ENCODE data around the gene COA1.
"Not testable (repeated sequence)": the region's sequence is repeated elsewhere in the genome, so short reads cannot be mapped to it uniquely, and the experiment has no call there.

COA1 gene, protein sequence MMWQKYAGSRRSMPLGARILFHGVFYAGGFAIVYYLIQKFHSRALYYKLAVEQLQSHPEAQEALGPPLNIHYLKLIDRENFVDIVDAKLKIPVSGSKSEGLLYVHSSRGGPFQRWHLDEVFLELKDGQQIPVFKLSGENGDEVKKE

DNA sequence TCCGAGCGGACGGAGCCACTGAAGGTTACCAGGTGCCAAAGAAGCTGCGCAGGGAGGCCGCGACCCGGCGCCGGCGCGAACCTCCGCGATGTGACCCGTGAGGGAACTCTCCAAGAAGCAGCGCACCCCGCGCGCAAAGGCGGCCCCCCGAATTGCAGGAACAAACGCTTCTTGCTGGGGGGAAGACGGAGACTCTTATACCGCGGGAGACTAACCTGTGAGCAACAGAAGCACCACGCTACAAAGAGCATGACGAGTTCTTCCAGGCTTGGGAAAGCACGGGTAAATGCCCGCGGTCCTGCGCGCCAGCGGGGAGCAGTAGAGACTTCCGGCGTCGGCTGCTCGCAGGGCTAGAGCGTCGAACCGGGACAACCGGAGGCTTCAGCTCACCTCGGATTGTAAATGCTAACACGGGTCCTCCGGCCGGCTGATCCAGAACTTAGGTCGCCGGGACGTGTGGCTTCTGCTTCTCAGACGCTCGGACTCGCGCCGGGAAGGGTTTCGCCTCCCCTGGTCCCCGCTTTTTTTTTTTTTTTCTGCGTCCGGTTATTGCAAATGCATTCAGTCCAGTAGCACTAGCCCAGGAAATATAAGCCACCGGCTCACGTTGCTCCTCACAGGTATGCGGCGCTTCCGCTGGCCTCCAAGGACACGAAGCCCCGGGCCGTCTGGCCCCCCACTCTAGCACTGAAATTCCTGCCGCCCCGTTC is at the start of gene COA1:
TSS of gene COA1 (minus strand) at position 310 of the 710 bp plus-strand sequence. CDS start 80,909 bp downstream, outside the sequence.
- peak; percentile 58 to 72 (median 67) for DNase-seq (ENCODE audit: low read depth in 3 of 3)

DNA sequence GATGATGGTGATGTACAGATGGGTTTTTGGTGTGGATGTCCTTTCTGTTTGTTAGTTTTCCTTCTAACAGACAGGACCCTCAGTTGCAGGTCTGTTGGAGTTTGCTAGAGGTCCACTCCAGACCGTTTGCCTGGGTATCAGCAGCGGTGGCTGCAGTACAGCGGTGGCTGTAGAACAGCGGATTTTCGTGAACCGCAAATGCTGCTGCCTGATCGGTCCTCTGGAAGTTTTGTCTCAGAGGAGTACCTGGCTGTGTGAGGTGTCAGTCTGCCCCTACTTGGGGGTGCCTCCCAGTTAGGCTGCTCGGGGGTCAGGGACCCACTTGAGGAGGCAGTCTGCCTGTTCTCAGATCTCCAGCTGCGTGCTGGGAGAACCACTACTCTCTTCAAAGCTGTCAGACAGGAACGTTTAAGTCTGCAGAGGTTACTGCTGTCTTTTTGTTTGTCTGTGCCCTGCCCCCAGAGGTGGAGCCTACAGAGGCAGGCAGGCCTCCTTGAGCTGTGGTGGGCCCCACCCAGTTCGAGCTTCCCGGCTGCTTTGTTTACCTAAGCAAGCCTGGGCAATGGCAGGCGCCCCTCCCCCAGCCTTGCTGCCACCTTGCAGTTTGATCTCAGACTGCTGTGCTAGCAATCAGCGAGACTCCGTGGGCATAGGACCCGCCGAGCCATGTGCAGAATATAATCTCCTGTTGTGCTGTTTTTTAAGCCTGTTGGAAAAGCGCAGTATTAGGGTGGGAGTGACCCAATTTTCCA is 49.1 kb upstream of the COA1 start:
- DNase-seq (ENCODE audit: low read depth in 3 of 3), result not testable (repeated sequence)

DNA sequence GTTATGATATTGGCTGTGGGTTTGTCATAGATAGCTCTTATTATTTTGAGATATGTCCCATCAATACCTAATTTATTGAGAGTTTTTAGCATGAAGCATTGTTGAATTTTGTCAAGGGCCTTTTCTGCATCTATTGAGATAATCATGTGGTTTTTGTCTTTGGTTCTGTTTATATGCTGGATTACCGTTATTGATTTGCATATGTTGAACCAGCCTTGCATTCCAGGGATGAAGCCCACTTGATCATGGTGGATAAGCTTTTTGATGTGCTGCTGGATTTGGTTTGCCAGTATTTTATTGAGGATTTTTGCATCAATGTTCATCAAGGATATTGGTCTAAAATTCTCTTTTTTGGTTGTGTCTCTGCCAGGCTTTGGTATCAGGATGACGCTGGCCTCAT is 45.9 kb upstream of the COA1 start:
- not testable (repeated sequence) for DNase-seq (ENCODE audit: low read depth in 3 of 3)

- not testable (repeated sequence) for DNase-seq (ENCODE audit: low read depth in 3 of 3)
These were observed 43.9 kb upstream of the COA1 start for GRCh38 chr7:43773268-43773667.

GRCh38 chr7:43771573-43771972 is 42.2 kb upstream of the COA1 start:
- no peak for DNase-seq (ENCODE audit: low read depth in 3 of 3)

GRCh38 chr7:43771128-43771527 is 41.8 kb upstream of the COA1 start:
- no peak for DNase-seq (ENCODE audit: low read depth in 3 of 3)

DNA sequence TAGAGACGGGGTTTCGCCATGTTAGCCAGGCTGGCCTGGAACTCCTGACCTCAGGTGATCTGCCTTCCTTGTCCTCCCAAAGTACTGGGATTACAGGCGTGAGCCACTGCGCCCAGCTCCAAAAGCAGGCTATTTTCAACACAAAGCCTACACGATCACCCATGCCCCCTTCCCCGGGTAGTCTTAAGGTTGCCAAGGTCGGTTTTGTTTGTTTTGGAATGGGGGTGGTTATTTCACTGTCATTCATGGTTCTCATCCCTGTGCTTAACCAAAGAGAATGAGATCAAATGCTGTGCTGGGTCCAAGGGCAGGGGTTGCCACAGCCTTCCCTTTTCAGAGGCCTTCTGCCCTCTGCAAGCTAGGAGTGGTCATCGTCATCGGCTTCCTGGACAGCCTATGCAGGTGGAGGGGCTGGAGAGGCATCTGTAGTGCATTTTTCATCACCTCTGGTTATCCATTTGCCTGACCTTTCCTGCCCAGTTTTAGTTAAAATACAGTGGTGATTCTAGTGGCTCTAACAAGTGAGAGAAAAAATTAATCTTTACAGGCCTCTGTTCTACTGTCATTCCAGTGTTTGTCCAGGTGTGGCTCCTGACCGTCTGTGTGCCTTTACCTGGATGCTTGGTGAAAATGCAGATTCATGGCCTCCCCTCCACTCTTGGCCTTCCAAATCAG is 40.6 kb upstream of the COA1 start:
- DNase-seq (ENCODE audit: low read depth in 3 of 3), result no peak

DNA sequence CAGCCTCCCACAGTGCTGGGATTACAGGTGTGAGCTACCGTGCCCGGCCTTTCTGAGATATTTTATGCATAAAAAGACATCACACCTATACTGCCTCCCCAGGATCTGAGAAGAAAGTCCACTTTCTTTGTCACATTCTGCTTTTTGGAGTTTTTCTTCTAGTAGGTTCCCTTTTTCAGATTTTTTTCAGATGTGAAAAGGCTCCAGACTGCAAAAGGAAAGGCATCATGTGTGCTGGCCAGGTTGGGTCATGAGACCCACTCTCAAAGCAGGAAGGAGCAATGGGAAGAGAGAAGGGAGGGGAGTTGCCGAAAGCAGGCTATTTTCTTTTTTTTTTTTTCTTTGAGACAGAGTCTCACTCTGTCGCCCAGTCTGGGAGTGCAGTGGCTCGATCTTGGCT is 40.0 kb upstream of the COA1 start:
- DNase-seq (ENCODE audit: low read depth in 3 of 3), result no peak

DNA sequence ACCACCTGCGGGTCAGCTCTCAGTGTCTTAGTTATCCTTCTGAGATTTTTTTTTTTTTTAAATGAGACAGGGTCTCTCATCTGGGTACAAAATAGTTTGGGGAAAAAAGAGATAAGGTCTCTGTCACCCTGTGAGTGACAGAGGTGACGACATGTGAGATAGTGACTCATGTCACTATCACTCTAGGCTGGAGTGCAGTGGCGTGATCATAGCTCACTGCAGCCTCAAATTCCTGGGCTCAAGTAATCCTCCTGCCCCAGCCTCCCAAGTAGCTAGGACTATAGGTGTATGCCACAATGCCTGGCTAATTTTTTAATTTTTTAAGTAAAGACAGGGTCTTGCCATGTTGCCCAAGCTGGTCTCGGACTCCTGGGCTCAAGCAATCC is 39.6 kb upstream of the COA1 start:
- no peak for DNase-seq (ENCODE audit: low read depth in 3 of 3)

DNA sequence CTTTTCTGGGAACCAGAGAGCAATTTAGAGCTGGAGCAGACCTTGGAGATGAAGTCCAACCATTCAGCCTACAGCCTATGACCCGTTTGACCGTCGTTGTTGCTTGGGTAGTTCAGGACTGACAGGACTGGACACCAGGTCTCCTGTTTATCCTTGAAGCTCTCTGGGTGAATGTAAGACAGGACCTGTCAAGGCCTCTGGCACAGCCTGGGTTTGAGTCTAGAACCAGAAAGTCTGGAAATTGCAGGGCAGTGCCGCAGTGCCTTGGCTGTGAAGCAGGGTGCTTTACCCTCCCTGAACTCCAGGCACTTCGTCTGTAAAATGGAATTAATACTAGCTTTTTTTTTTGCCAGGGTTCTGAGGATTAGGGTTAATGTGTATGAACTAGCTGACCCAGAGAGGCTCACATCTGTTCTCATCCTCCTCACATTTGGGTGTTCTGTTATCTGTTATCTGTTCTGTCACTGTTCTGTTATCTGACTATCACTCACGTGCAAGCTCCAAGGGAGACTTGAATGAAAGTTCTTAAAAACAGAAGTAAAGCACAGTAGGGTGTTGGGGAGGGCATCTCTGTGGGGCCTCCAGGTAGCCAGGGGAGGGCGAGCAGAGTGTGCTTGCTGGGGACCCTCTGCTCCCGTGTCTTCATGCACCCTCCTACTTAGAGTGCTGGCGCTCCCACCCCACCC is 39.0 kb upstream of the COA1 start:
- DNase-seq (ENCODE audit: low read depth in 3 of 3), result no peak

GRCh38 chr7:43767311-43767710 is 38.0 kb upstream of the COA1 start:
- no peak for DNase-seq (ENCODE audit: low read depth in 3 of 3)

GRCh38 chr7:43766564-43766963 is 37.2 kb upstream of the COA1 start:
- no peak for DNase-seq (ENCODE audit: low read depth in 3 of 3)

DNA sequence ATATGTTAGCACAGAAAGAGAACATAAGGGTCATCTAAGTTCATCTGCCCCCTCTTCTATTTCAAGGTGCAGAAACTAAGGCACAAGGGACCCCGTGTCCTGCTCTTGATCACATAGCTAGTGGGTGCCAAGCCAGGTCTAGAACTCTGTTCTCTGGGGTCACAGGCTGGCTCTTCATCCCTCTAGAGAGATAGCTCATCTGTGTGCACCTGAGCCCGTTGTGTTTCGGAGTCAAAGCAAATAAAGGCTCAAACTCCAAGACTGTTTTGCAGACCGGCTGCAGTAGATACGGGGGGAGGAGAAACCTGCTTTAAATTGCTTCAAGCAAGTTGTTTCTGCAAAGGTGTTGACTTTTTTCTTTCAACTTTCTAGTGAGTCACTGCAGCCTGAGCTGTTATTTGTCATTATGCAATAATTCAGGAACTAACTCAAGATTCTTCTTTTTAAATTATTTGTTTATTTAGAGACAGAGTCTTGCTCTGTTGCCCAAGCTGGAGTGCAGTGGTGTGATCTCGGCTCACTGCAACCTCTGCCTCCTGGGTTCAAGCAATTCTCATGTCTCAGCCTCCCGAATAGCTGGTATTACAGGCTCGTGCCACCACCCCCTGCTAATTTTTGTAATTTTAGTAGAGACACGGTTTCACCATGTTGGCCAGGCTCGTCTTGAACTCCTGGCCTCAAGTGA is 35.6 kb upstream of the COA1 start:
- no peak for DNase-seq (ENCODE audit: low read depth in 3 of 3)

DNA sequence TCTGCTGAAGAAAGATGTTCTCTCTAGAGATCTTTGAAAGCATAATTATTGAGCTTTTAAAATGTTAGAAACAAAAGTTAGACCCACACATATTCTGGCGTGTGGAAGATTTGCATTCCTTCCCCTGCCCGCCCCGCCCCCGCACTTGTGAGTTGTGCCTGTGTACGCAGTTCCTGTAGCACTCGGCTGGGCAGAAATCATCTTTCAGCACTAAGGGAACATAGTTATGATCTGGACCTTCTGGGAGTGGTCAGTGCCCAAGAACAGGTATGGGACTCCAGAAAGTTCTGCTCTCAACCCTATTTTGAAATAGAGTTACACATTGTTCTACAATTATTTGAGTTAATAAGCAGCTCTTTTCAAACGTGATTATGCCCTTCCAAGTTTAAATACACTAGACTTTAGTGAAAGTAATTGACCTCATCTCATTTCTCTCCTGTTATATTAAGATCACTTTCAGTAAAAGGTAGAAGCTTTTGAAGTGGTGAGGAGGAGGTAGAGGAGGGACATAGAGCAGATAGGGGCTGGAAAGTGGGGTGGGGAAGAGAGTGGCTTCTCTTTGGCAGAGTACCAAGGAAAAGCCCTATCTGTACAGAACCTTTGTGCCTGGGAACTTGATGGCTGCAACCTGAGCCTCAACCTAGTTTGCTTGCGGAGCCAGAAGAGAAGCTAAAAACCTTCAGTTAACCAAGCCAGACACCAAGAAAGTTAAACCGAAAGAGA is 34.9 kb upstream of the COA1 start:
- DNase-seq (ENCODE audit: low read depth in 3 of 3), result peak; percentile 17 to 37 (median 23)

- no peak for DNase-seq (ENCODE audit: low read depth in 3 of 3)
These were observed 33.9 kb upstream of the COA1 start for GRCh38 chr7:43763183-43763582.

DNA sequence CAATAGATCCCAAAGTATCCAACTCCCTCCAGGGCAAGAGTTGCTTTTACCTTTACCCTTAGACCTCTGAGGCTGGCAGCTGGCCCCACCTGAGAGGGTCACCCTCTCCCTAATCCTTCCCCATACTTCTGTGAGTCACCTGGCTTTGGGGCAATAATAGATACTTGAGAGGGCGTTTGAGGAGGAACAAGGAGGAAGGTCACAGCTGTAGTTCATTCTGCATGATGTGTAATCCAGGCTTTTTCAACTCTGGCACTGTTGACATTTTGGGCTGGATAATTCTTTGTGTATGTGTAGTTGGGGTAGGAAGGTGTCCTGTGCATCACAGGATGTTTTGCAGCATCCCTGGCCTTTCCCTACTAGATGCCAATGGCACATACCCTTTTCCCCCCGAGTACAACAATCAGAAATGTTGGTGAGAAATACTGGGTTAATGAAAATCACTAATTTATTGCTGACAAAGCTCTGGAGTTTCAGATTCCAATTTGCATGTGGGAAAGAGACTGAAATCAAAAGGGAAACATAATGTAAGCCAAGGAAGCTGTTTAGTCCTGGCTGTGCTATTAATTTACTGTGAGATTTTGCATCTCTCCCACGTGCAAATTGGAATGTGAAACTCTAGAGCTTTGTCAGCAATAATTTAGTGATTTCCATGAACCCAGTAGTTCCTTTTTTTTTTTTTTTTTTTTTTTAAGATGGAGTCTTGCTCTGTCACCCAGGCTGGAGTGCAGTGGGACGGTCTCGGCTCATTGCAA is 32.8 kb upstream of the COA1 start:
- DNase-seq (ENCODE audit: low read depth in 3 of 3), result no peak

GRCh38 chr7:43761382-43761781 is 32.1 kb upstream of the COA1 start:
- DNase-seq (ENCODE audit: low read depth in 3 of 3), result no peak

- no peak for DNase-seq (ENCODE audit: low read depth in 3 of 3)
These were observed 31.5 kb upstream of the COA1 start for GRCh38 chr7:43760861-43761260.

- peak in 2 of 3 experiments; percentile 25 to 31 for DNase-seq (ENCODE audit: low read depth in 3 of 3)
These were observed 29.7 kb upstream of the COA1 start for GRCh38 chr7:43758822-43759683.
